A673 (cell line): ENCODE measurements around the gene ANKRD2. TPM values are rescaled to one million over a fixed set of nuclear protein-coding genes. Genes with fewer than 3 reads are reported as not detected.

Source experiments
- BruUV-seq: library from RNA; stranded (reverse); fragments of 400-500 nt; replicated peaks from 2 replicates; lab custom pipeline; 2021; lab: Mats Ljungman, UMichigan
- CTCF ChIA-PET: fragments of 300-600 bp; sonication (Branson Sonifier 250); formaldehyde crosslinking; loops from one replicate; lab custom pipeline; 2022; ENCODE audit warnings: antibody characterized with exemption; lab: Charles Lee
- POLR2A ChIA-PET: fragments of 300-600 bp; sonication (Branson Sonifier 250); formaldehyde crosslinking; loops from one replicate; lab custom pipeline; 2022; ENCODE audit warnings: antibody characterized with exemption; ENCODE audit not compliant: low non-redundant PET; lab: Charles Lee
- DNase-seq: peaks from one replicate; pipeline ENCODE4 v3.0.0-alpha.2; 2015; ENCODE audit warnings: low spot score
- H3K27ac ChIP-seq: fragments of 200-600 bp; sonication (generic); 2 replicates; pipeline ENCODE4 v1.5.1; 2016; ENCODE audit warnings: mixed run types, low read depth, mild to moderate bottlenecking, mixed read lengths, antibody characterized with exemption, low read length; ENCODE audit not compliant: poor library complexity, severe bottlenecking
- H3K27me3 ChIP-seq: fragments of 200-600 bp; sonication (generic); replicated peaks from 2 replicates; pipeline ENCODE4 v1.6.1; 2017; ENCODE audit warnings: mixed run types, low read depth, mild to moderate bottlenecking, mixed read lengths, antibody characterized with exemption, low read length; ENCODE audit not compliant: insufficient read depth, poor library complexity
- H3K36me3 ChIP-seq: fragments of 200-600 bp; sonication (generic); 2 replicates; pipeline ENCODE4 v1.6.1; 2016; ENCODE audit warnings: mixed run types, mild to moderate bottlenecking, mixed read lengths, antibody characterized with exemption, low read length; ENCODE audit not compliant: insufficient read depth, poor library complexity, severe bottlenecking
- H3K4me1 ChIP-seq: fragments of 200-600 bp; sonication (generic); 2 replicates; pipeline ENCODE4 v1.6.1; 2017; ENCODE audit warnings: mixed run types, mild to moderate bottlenecking, mixed read lengths, antibody characterized with exemption, low read length; ENCODE audit not compliant: insufficient read depth, poor library complexity, severe bottlenecking
- H3K4me3 ChIP-seq: fragments of 200-600 bp; sonication (generic); 2 replicates; pipeline ENCODE4 v1.5.1; 2016; ENCODE audit warnings: low read depth, mixed run types, mild to moderate bottlenecking, mixed read lengths, low read length; ENCODE audit not compliant: poor library complexity, severe bottlenecking
- H3K9me3 ChIP-seq: fragments of 200-600 bp; sonication (generic); 2 replicates; pipeline ENCODE4 v1.6.1; 2016; ENCODE audit warnings: mixed run types, low read depth, mild to moderate bottlenecking, mixed read lengths, antibody characterized with exemption, low read length; ENCODE audit not compliant: poor library complexity, severe bottlenecking
- CTCF ChIP-seq: fragments of 300-800, 200-600 bp; sonication (generic); conservative IDR thresholded peaks from 2 replicates; pipeline ENCODE4 v1.5.1; 2017; ENCODE audit warnings: low read depth, mild to moderate bottlenecking, antibody characterized with exemption, low read length, moderate library complexity, mixed read lengths
- EZH2 ChIP-seq: fragments of 200-600 bp; sonication (generic); IDR thresholded peaks from 2 replicates; pipeline ENCODE4 v1.6.1; 2017; ENCODE audit warnings: borderline replicate concordance, low read depth, mild to moderate bottlenecking, mixed read lengths, antibody characterized with exemption, low read length; ENCODE audit not compliant: poor library complexity, severe bottlenecking
- intact Hi-C: fragments of 100-400 bp; cut with micrococcal nuclease; formaldehyde crosslinking; loops from one replicate; pipeline ENCODE4 v1.10.0; 2022; ENCODE audit not compliant: unreplicated experiment
- total RNA-seq: library from RNA; stranded (reverse); gene quantifications from 2 replicates; pipeline ENCODE4 v1.2.3, GENCODE V29; 2021

ANKRD2 gene
- total RNA-seq, 1 experiment from 2014 or later: not detected

GRCh38 chr10:97618733-97619132 is 46.2 kb downstream of the ANKRD2 start:
- DNase-seq: no peak
- no peaks in the 10 kb centered on the region for H3K27me3 ChIP-seq
- TF ChIP-seq EZH2 (no peak), CTCF (no peak)
- H3K27ac ChIP-seq: no peak overlapping the region
- no peaks in the 10 kb centered on the region for H3K36me3 ChIP-seq
- no peaks in the 10 kb centered on the region for H3K9me3 ChIP-seq
- ChIA-PET CTCF (no interaction called here), POLR2A (no interaction called here)
- H3K4me3 ChIP-seq: no peak overlapping the region
- BruUV-seq: no TSS peak
- no peaks in the 10 kb centered on the region for H3K4me1 ChIP-seq
- intact Hi-C loops: no loop called here

- CTCF ChIA-PET: no interaction called here
- no peak for DNase-seq
- Histone ChIP-seq H3K4me1 (no peaks in the 10 kb centered on the region), H3K9me3 (no peaks in the 10 kb centered on the region), H3K4me3 (no peak overlapping the region), H3K27me3 (no peaks in the 10 kb centered on the region), H3K27ac (no peak overlapping the region), H3K36me3 (no peaks in the 10 kb centered on the region)
- POLR2A ChIA-PET: interaction anchor here (0.5 kb wide), 1 partner anchor 25 kb away, joined by 12 read pairs; no protein-coding TSS in a partner anchor
- no peak for TF ChIP-seq CTCF
- no peak for TF ChIP-seq EZH2
- intact Hi-C loops: no loop called here
- no TSS peak for BruUV-seq
Measured at GRCh38 chr10:97623277-97623676, 50.7 kb downstream of the ANKRD2 start.

GRCh38 chr10:97627731-97628130 is 55.2 kb downstream of the ANKRD2 start:
- BruUV-seq: no TSS peak
- CTCF ChIA-PET: no interaction called here
- Histone ChIP-seq H3K4me3 (no peak overlapping the region), H3K4me1 (peaks cover 12% of the 10 kb centered on the region), H3K27me3 (no peaks in the 10 kb centered on the region), H3K36me3 (no peaks in the 10 kb centered on the region), H3K9me3 (no peaks in the 10 kb centered on the region), H3K27ac (no peak overlapping the region)
- POLR2A ChIA-PET: no interaction called here
- DNase-seq: no peak
- TF ChIP-seq CTCF (no peak), EZH2 (no peak)
- intact Hi-C loops: no loop called here
